HG03108 (cell line): ENCODE measurements around the gene MSX2.

Experiments
- ATAC-seq: cut with Tn5 transposase; IDR thresholded peaks from one replicate; pipeline ENCODE4 v1.9.1; 2021; ENCODE audit warnings: moderate library complexity; ENCODE audit not compliant: unreplicated experiment

MSX2 gene

GRCh38 chr5:174765540-174765939 lies 41.2 kb downstream of the MSX2 start:
- ATAC-seq: no peak

- ATAC-seq: no peak
Measured at GRCh38 chr5:174767670-174768069, 43.3 kb downstream of the MSX2 start.

GRCh38 chr5:174769005-174769404 lies 44.6 kb downstream of the MSX2 start:
- no peak for ATAC-seq

- ATAC-seq: no peak
Measured at GRCh38 chr5:174773371-174773770, 49.0 kb downstream of the MSX2 start.

- ATAC-seq: no peak
Measured at GRCh38 chr5:174775081-174775480, 50.7 kb downstream of the MSX2 start.

GRCh38 chr5:174777111-174777510 lies 52.7 kb downstream of the MSX2 start:
- ATAC-seq: no peak

GRCh38 chr5:174777583-174777982 lies 53.2 kb downstream of the MSX2 start:
- ATAC-seq: no peak
